GM19239 (cell line): ENCODE measurements around the gene HMX3.
"Not testable (repeated sequence)": the region's sequence is repeated elsewhere in the genome, so short reads cannot be mapped to it uniquely, and the experiment has no call there.

ENCODE experiments used
- DNase-seq: peaks from one replicate; pipeline ENCODE4 v3.0.0; 2011; ENCODE audit warnings: low spot score; ENCODE audit not compliant: insufficient read length
- FAIRE-seq: peaks from 2 replicates; lab custom pipeline; 2011; peaks lifted over from hg19 to GRCh38; lab: Jason Lieb, UNC

Gene HMX3

DNA sequence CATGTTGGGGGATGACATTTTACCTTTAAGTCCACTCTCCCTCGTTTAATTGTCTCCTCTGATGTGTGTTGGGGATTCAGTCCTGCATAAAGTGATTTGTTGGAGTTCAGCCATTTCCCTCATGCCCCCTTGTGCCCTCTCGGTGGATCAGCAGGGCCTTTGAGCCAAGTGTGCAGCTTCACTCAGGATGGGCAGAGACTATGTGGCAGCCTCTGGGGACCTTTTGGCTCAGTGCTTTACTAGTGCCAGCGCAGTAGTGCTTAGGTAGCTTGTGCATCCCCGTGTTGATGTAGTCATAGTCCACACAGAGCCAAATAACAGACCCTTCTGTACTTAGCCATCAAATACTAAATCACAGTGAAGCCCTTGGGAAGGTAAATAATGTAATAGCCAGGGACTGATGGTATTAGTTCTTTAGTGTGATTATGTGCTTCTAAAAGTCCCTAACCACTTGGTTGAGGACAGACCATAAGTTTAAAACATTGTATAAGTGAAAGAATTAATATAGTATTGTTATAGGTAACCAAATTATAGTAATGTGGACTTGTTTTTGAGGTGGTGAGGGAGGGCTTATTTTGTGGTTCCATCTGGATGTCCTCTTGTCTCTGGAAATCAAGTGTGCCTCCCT, 29.8 kb downstream of the HMX3 start:
- DNase-seq (no peak), FAIRE-seq (no peak)

DNA sequence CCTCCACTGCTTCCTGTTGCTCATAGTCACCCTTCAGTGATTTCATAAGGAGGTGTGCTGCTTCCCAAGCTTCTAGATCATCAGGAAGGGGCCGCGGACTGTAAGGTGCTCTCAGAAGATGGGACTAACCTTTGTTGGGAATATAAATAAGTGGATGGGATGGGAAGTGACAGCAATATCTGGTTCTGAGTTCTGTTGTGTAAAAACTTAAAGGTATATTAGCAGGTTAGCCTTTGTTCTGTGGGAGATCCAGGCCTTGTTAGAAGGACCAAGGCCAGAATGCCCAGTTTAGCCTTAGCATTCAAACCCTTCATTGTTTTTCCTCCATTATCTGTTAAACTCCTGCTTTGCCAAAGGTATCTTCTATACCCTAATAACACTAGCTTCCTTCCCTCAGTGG, 30.8 kb downstream of the HMX3 start:
- FAIRE-seq (no peak), DNase-seq (no peak)

DNA sequence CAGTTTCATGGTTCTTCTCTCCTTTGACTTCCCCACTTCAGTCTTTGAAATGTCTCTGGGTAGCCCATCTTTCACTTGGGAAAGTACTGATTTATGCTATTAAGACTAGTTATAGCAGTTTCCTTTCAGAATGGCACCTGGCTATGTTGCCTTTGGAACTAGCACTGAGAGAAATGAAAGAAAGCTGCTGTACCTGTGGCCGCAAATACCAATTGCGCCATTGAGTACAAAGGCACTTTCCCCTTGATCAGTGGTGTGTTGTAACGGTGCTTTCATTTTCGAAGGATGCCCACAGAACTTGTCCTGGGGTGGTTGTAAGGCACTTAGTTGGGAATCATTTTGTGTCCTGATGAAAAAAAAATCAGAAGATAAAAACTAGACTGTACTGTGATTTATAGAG, 35.2 kb downstream of the HMX3 start:
- FAIRE-seq (no peak), DNase-seq (no peak)

DNA sequence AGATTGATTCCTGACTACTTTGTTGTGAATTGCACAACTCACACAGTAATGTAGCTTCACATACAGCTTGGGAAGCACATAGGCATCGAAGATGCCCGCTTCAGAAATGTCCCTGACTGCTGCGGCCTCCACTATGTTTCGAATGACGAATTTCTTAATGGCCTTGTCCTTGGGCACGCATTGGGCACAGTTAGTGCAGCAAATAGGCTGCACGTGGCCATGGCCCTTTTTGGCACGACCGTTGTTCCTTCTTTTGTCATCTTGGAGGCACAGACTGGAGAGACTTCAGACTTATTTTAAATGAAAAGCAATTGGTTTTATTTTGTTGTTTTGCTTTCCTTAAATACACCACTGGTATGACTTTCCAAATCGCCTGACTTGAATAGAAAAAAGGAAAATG, 35.8 kb downstream of the HMX3 start:
- FAIRE-seq, DNase-seq: not testable (repeated sequence)

DNA sequence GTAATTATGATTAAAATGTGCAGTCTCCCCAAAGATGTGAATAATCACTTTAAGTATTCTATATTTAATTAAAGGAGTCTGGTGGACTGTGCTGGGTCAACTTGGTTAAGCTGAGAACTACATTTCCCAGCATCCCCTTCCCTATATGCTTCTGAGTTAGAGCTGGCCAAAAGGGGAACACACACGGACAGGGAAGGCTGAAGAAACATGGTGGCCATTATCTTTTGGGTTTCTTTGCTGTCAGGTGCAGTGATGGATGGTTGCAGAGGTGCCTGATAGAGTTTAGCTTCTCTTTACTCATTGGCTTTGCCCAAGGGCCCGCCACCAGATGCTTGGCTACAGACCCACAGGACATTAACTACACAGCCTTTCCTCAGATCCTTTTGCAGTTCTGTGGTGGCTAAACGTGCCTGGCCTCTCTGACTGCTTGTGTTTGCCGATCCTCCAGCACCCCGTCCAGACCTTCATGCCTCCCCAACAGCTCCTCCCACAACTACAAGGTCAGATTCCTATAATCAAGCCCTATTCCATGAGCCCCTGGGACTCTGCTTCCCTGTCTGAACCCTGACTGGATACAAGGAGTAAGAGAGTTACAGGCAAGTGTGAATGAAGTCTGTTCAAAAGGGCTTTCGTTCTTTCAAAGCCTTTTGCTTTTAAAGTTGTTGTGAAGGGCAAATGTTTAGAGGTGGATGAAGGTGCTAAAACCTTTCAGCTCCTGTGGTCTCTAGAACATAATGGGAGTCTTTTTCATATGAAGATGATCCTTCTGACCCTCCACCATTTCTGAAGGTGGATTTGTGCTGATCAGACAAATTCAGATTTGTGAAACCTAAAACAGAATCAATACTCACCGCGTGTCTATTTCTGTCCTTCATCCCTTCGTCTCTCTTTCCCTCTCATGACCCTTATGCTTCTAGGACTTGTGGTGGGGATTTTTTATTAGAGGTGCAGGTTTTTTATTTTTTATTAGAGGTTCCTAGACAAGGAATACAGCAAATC, 39.9 kb downstream of the HMX3 start:
- FAIRE-seq = no peak
- no peak for DNase-seq

DNA sequence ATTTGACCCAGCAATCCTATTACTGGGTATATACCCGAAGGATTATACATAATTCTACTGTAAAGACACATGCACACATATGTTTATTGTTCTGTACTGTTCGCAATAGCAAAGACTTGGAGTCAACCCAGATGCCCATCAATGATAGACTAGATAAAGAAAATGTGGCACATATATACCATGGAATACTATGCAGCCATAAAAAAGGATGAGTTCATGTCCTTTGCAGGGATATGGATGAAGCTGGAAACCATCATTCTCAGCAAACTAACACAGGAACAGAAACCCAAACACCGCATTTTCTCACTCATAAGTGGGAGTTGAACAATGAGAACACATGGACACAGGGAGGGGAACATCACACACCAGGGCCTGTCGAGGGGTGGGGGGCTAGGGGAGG, 42.6 kb downstream of the HMX3 start:
- FAIRE-seq, DNase-seq: not testable (repeated sequence)

DNA sequence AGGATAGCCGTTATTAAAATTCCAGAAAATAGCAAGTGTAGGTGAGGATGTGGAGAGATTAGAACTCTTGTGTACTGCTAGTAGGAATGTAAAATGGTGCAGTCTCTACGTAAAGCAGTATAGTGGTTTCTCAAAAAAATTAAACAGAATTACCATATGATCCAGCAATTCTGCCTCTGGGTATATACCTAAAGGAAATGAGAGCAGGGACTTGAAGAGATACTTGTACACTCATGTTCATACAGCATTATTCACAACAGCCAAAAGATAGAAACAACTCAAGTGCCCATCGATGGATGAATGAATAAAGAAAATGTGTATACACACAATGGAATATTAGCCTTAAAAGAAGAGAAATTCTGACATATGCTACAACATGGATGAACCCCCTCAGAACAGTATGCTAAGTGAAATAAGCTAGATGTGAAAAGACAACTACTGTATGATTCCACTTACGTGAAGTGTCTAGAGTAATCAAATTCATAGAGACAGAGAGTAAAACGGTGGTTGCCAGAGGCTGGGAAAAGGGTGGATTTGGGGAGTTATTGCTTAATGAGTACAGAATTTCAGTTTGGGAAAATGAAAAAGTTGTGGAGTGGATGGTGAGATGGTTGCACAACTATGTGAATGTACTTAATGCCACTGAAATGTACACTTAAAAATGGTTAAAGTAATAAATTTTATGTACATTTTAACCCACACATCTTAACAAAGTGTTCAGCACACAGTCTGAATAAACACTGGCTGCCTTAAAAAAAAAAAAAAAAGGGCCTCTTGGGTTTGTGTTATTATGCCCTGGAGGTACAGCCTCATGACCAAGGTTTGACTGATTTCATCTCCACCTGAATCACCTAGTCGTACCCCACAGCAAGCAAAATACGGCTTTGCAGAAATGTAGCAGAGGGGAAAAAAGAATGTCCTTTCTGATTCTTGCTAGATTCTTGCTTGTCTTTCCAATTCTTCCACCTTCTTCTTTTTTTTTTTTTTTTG, 44.6 kb downstream of the HMX3 start:
- FAIRE-seq (no peak), DNase-seq (no peak)

DNA sequence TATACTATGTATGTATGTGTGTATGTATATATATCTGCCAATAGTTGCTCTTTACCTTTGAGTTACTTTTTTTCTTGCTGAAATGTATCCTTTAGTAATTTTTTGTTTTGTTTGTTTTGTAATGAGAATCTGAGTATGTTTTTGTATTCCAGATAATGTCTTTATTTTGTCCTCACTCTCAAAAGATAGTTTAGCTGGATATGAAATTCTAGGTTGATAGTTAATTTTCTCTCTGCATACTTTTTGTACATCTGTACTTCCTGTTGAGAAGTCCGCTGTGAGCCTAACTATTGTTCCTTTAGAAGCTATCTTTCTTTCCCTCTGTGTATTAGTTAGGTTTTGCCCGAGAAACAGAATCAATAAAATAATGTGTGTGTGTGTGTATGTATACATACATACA, 48.0 kb downstream of the HMX3 start:
- DNase-seq (no peak), FAIRE-seq (no peak)

DNA sequence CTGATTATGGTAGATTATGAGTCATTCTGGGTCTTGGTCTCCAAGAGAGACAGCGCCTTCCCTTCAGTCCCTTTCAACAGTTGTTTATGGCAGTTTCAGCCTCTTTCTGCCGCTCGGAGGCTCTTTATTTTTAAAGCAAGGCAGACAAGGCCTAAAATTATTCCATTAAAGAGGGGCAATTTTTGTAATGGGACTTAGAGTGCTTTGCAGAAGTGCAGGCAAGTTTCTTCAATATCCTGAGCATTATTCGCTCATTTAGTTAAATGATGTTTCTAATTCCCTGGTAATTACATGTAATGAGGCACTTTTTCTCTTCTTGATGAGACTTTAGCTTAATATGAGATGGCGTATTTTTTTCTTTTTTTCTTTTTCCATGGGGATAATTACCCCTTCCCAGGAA, 52.0 kb downstream of the HMX3 start:
- DNase-seq (no peak), FAIRE-seq (no peak)
